ENCODE results near the gene CD163L1.

CD163L1 gene

DNA sequence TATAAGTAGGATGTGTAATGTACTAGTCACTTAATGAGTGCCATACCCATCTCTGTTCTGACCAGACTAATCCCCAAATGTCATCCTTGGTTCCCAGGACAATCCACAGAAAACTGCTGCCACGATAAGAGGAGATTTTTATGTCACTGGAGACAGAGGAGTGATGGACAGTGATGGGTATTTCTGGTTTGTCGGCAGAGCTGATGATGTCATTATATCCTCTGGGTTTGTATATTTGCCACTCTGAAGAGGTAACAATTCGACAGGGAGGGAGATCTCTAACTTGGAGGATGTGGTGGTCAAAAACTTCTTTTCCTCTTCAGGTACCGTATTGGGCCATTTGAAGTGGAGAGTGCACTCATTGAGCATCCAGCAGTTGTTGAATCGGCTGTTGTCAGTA is 119.8 kb downstream of the CD163L1 start:
- H3K27me3 ChIP-seq (replicated peaks; ENCODE audit: control insufficient read depth, insufficient read depth, low read length), result no peaks in the 10 kb centered on the region
- TF ChIP-seq CTCF (IDR thresholded peaks at IDR 0.05; ENCODE audit: insufficient read depth, low read length, poor library complexity, severe bottlenecking), result no peak

DNA sequence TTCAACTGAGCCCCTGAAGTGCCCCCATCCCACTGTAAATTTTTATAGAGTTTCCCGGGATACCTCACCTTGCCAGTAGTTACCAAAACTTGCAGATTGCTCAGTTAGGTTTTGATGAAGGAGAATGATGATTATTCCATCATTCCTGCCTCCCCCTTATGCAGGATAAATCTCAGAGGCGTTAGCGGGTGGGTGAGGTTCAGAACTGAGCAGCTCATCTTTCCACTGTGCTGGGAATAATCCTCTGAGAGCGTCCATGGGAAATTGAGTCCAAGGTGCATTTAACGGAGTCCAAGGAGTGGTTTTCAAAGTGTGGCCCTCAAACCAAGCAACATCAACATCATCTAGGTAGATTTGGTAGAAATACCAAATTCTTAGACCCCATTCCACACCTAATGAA is 121.4 kb downstream of the CD163L1 start:
- no peak for TF ChIP-seq CTCF (IDR thresholded peaks at IDR 0.05; ENCODE audit: insufficient read depth, low read length, poor library complexity, severe bottlenecking)
- no peaks in the 10 kb centered on the region for H3K36me3 ChIP-seq (ENCODE audit: control insufficient read depth, insufficient read depth, low read length)
- no peak for DNase-seq (ENCODE audit: extremely low read depth, insufficient read length)

More for the DNA sequence above, 119.8 kb downstream of the CD163L1 start:
- no peaks in the 10 kb centered on the region for H3K36me3 ChIP-seq (ENCODE audit: control insufficient read depth, insufficient read depth, low read length)
- no peak for DNase-seq (ENCODE audit: extremely low read depth, insufficient read length)
- H3K4me3 ChIP-seq (replicated peaks; ENCODE audit: low read depth, low read length), result no peak overlapping the region

GRCh38 chr12:7321624-7322023 is 122.3 kb downstream of the CD163L1 start:
- Histone ChIP-seq H3K27me3 (replicated peaks; ENCODE audit: control insufficient read depth, insufficient read depth, low read length) (no peaks in the 10 kb centered on the region), H3K4me3 (replicated peaks; ENCODE audit: low read depth, low read length) (no peak overlapping the region), H3K36me3 (ENCODE audit: control insufficient read depth, insufficient read depth, low read length) (no peaks in the 10 kb centered on the region)
- TF ChIP-seq CTCF (IDR thresholded peaks at IDR 0.05; ENCODE audit: insufficient read depth, low read length, poor library complexity, severe bottlenecking), result no peak
- no peak for DNase-seq (ENCODE audit: extremely low read depth, insufficient read length)

More for the DNA sequence above, 121.4 kb downstream of the CD163L1 start:
- no peak overlapping the region for H3K4me3 ChIP-seq (replicated peaks; ENCODE audit: low read depth, low read length)
- H3K27me3 ChIP-seq (replicated peaks; ENCODE audit: control insufficient read depth, insufficient read depth, low read length), result no peaks in the 10 kb centered on the region

DNA sequence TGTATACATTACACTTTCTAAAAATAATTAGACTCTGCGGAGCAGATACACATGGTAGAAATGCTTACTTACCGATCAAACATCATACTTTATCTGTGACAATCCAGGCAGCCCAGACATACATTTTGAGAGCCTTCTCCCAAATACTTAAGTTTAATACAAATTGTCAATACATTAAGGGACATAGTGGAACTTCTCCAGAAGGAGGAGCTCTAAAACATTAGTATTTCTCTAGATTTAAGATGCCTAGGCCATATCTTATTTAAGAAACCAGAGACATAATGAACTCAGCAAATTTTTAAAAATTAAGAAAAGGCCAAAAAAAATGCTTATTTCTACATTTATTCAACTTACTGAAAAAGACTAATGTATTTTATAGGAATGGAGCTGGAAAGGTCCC is 124.0 kb downstream of the CD163L1 start:
- TF ChIP-seq CTCF (IDR thresholded peaks at IDR 0.05; ENCODE audit: insufficient read depth, low read length, poor library complexity, severe bottlenecking), result no peak
- H3K4me3 ChIP-seq (replicated peaks; ENCODE audit: low read depth, low read length), result no peak overlapping the region
- no peaks in the 10 kb centered on the region for H3K36me3 ChIP-seq (ENCODE audit: control insufficient read depth, insufficient read depth, low read length)
- DNase-seq (ENCODE audit: extremely low read depth, insufficient read length), result no peak
- H3K27me3 ChIP-seq (replicated peaks; ENCODE audit: control insufficient read depth, insufficient read depth, low read length), result no peaks in the 10 kb centered on the region

DNA sequence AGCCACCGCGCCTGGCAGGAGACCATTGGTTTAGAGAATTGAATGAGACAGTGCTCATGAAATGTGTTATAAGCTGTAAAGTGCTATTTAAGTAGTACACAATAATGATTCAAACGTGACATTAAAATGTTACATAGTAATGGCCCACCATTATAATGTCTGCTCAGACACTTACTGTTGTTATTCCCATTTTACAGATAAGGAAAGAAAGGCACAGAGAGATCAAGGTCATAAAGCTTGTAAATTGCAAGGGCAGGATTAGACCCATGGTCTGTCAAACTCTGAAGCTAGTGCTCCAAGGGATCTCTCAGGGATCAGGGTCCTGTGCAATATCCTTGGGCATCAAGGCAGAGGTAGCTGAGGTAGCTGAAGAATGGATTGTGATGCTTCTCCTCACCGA is 133.9 kb downstream of the CD163L1 start:
- Histone ChIP-seq H3K27me3 (replicated peaks; ENCODE audit: control insufficient read depth, insufficient read depth, low read length) (no peaks in the 10 kb centered on the region; the same call in 1 of the 2 replicates), H3K36me3 (ENCODE audit: control insufficient read depth, insufficient read depth, low read length) (no peaks in the 10 kb centered on the region), H3K4me3 (replicated peaks; ENCODE audit: low read depth, low read length) (no peak overlapping the region)
- no peak for TF ChIP-seq CTCF (IDR thresholded peaks at IDR 0.05; ENCODE audit: insufficient read depth, low read length, poor library complexity, severe bottlenecking)
- no peak for DNase-seq (ENCODE audit: extremely low read depth, insufficient read length)

Measured in GM06990 (cell line).